Keratinocyte (primary cell): ENCODE measurements around the gene ASPSCR1. TPM values are rescaled to one million over a fixed set of nuclear protein-coding genes. Genes with fewer than 3 reads are reported as not detected.

Experiments
- DNase-seq: peaks from one replicate; pipeline ENCODE4 v3.0.0-alpha.2; 2011; ENCODE audit warnings: low read depth, missing footprints, low spot score
- FAIRE-seq: peaks from 2 replicates; lab custom pipeline; 2011; peaks lifted over from hg19 to GRCh38; lab: Jason Lieb, UNC
- H2AFZ ChIP-seq: 2 replicates; pipeline ENCODE4 v1.6.0; 2012; ENCODE audit warnings: low read length, control low read depth, inconsistent platforms; ENCODE audit not compliant: control insufficient read depth
- H3K27ac ChIP-seq: 2 replicates; pipeline ENCODE4 v1.5.1; 2011; ENCODE audit warnings: low read length; ENCODE audit not compliant: control insufficient read depth, insufficient read depth
- H3K27me3 ChIP-seq: 3 replicates; pipeline ENCODE4 v1.6.0; 2011; ENCODE audit warnings: low read length; ENCODE audit not compliant: control insufficient read depth, insufficient read depth; ENCODE audit errors: extremely low read depth
- H3K36me3 ChIP-seq, 2 experiments: 2 replicates in 1 of 2; 3 replicates in 1 of 2; pipeline ENCODE4 v1.5.1; 2011; ENCODE audit warnings: low read length in 2 of 2, mild to moderate bottlenecking in 1 of 2; ENCODE audit not compliant: control insufficient read depth in 2 of 2, insufficient read depth in 2 of 2; ENCODE audit errors: extremely low read depth in 1 of 2
- H3K4me1 ChIP-seq: 3 replicates; pipeline ENCODE4 v1.5.1; 2011; ENCODE audit warnings: low read length; ENCODE audit not compliant: control insufficient read depth, insufficient read depth; ENCODE audit errors: extremely low read depth
- H3K4me2 ChIP-seq: 3 replicates; pipeline ENCODE4 v1.6.0; 2011; ENCODE audit warnings: low read depth, low read length; ENCODE audit not compliant: control insufficient read depth, insufficient read depth; ENCODE audit errors: extremely low read depth
- H3K4me3 ChIP-seq, 3 experiments: fragments of 200-600 bp in 1 of 3; sonication (generic) in 1 of 3; 2 replicates in 2 of 3; 3 replicates in 1 of 3; pipeline ENCODE4 v1.5.1; 2011 to 2016; ENCODE audit warnings: low read length in 3 of 3, mild to moderate bottlenecking in 3 of 3, control low read depth in 2 of 3, inconsistent platforms in 1 of 3, low read depth in 1 of 3, mixed read lengths in 1 of 3, mixed run types in 1 of 3, moderate library complexity in 1 of 3; ENCODE audit not compliant: control insufficient read depth in 2 of 3, insufficient read depth in 2 of 3; ENCODE audit errors: extremely low read depth in 1 of 3
- H3K79me2 ChIP-seq: 2 replicates; pipeline ENCODE4 v1.6.0; 2012; ENCODE audit warnings: low read length; ENCODE audit not compliant: control insufficient read depth, insufficient read depth
- H3K9ac ChIP-seq: 3 replicates; pipeline ENCODE4 v1.6.0; 2011; ENCODE audit warnings: low read length; ENCODE audit not compliant: control insufficient read depth, insufficient read depth; ENCODE audit errors: extremely low read depth
- H3K9me1 ChIP-seq: 3 replicates; pipeline ENCODE4 v1.6.0; 2011; ENCODE audit warnings: low read length; ENCODE audit not compliant: control insufficient read depth, insufficient read depth; ENCODE audit errors: extremely low read depth
- H3K9me3 ChIP-seq: 2 replicates; pipeline ENCODE4 v1.5.1; 2012; ENCODE audit warnings: low read depth, low read length; ENCODE audit not compliant: control insufficient read depth
- H4K20me1 ChIP-seq: 3 replicates; pipeline ENCODE4 v1.6.0; 2011; ENCODE audit warnings: low read length; ENCODE audit not compliant: control insufficient read depth, insufficient read depth; ENCODE audit errors: extremely low read depth
- EZH2 ChIP-seq: IDR thresholded peaks from one replicate; pipeline ENCODE4 v1.6.1; 2012; ENCODE audit warnings: inconsistent platforms, mild to moderate bottlenecking, low read length, moderate library complexity
- dilution Hi-C: fragments of 300-500 bp; cut with MboI; formaldehyde crosslinking; loops from one replicate; pipeline ENCODE4 v1.7.0; 2020; ENCODE audit warnings: low sequenced_read_pairs; ENCODE audit not compliant: extremely low pct_ligation_motif_present
- polyA plus RNA-seq, 5 experiments: library from polyadenylated mRNA; depleted of rRNA in 3 of 5; stranded (reverse) in 3 of 5; stranded (forward) in 1 of 5; unstranded in 1 of 5; fragments of >200 nt; gene quantifications; 1 replicate in 1 of 5; 2 replicates in 3 of 5; 3 replicates in 1 of 5; pipeline versions ENCODE4 v1.2.1 to v1.2.3, GENCODE V29; 2011 to 2012; ENCODE audit warnings: missing spikeins in 2 of 5, low read depth in 1 of 5, low replicate concordance in 1 of 5
- TF ChIP-seq, protein P1 (sequence below), 3 experiments: IDR thresholded peaks in 1 of 3; conservative IDR thresholded peaks in 1 of 3; optimal IDR thresholded peaks in 1 of 3; 2 replicates in 2 of 3; 3 replicates in 1 of 3; pipeline versions ENCODE3 to v1.5.1; 2011; ENCODE audit warnings: low read length in 3 of 3, mild to moderate bottlenecking in 3 of 3, moderate library complexity in 2 of 3, control low read depth in 1 of 3, inconsistent platforms in 1 of 3; ENCODE audit not compliant: insufficient read depth in 2 of 3; ENCODE audit errors: extremely low read depth in 1 of 3

ASPSCR1 gene
- polyA plus RNA-seq, 1 donor (not counting 4 experiments of a cell fraction or from before 2014, with no cell fraction given) = 5.2 TPM

DNA sequence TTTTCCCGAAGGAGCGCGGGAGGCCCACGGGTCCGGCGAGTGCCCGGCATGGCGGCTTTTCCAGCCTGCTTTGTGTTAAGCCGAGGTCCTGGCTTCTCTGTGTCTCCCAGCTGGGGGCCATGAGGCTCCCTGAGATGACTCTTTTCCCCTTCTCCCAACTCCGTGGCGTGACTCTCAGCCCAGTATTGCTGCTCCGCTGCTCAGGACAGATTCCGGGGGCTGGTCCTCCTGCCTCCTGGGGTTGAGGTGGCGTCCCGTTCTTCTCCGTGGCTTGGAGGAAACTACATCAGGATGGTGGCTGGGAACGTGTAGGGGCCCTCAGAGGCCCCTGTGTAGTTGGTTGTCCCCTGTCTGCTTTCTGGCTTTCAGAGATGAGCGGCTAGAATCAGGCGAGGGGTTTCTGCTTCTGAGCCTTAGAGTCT lies 75.2 kb downstream of the ASPSCR1 start:
- no peak for FAIRE-seq
- TF ChIP-seq, protein P1, sequence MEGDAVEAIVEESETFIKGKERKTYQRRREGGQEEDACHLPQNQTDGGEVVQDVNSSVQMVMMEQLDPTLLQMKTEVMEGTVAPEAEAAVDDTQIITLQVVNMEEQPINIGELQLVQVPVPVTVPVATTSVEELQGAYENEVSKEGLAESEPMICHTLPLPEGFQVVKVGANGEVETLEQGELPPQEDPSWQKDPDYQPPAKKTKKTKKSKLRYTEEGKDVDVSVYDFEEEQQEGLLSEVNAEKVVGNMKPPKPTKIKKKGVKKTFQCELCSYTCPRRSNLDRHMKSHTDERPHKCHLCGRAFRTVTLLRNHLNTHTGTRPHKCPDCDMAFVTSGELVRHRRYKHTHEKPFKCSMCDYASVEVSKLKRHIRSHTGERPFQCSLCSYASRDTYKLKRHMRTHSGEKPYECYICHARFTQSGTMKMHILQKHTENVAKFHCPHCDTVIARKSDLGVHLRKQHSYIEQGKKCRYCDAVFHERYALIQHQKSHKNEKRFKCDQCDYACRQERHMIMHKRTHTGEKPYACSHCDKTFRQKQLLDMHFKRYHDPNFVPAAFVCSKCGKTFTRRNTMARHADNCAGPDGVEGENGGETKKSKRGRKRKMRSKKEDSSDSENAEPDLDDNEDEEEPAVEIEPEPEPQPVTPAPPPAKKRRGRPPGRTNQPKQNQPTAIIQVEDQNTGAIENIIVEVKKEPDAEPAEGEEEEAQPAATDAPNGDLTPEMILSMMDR (optimal IDR thresholded peaks at IDR 0.05 in 1 of 3, IDR thresholded peaks at IDR 0.05 in 1 of 3, conservative IDR thresholded peaks at IDR 0.05 in 1 of 3; ENCODE audit: extremely low read depth in 1 of 3, insufficient read depth in 2 of 3, low read length in 3 of 3) = no peak
- no peak for TF ChIP-seq EZH2
- dilution Hi-C loops = no loop called here
- Histone ChIP-seq H3K9me1 (no peaks in the 10 kb centered on the region), H3K4me3 (peak overlapping the region; percentile 84 to 95 (median 87)), H3K4me1 (peaks cover 11% of the 10 kb centered on the region), H4K20me1 (no peaks in the 10 kb centered on the region), H3K9ac (peak overlapping the region; percentile 80), H2AFZ (no peak overlapping the region), H3K27me3 (no peaks in the 10 kb centered on the region), H3K79me2 (peaks cover 25% of the 10 kb centered on the region), H3K27ac (peak overlapping the region; percentile 49), H3K4me2 (peak overlapping the region; percentile 91), H3K9me3 (no peaks in the 10 kb centered on the region), H3K36me3 (peaks cover 28 to 31% of the 10 kb centered on the region in 2 experiments)
- DNase-seq = no peak

DNA sequence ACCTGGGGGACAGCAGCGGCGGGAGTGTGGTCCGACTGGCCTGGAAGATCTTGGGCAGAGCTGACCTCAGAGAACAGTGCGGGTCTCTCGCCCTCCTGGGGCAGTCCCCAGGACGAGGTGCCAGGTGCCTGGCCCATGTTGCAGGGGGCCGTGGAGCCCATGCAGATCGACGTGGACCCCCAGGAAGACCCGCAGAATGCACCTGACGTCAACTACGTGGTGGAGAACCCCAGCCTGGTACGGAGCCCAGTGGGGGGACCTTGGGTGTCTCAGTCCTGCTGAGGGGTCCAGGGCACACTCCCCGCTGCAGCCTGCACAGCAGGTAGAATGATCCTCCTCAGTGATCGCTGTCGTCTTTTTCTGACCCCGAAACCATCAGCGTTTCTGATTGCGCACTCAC lies 75.7 kb downstream of the ASPSCR1 start:
- H3K79me2 ChIP-seq = peaks cover 25% of the 10 kb centered on the region
- no peaks in the 10 kb centered on the region for H4K20me1 ChIP-seq
- H3K27ac ChIP-seq = no peak overlapping the region
- H3K4me3 ChIP-seq = peak overlapping the region; percentile 84 to 95 (median 87)
- TF ChIP-seq EZH2 = no peak
- TF ChIP-seq, protein P1 (optimal IDR thresholded peaks at IDR 0.05 in 1 of 3, IDR thresholded peaks at IDR 0.05 in 1 of 3, conservative IDR thresholded peaks at IDR 0.05 in 1 of 3; ENCODE audit: extremely low read depth in 1 of 3, insufficient read depth in 2 of 3, low read length in 3 of 3) = no peak
- no peaks in the 10 kb centered on the region for H3K9me1 ChIP-seq
- peaks cover 28 to 32% of the 10 kb centered on the region in 2 experiments for H3K36me3 ChIP-seq
- no peaks in the 10 kb centered on the region for H3K27me3 ChIP-seq
- H2AFZ ChIP-seq = no peak overlapping the region
- dilution Hi-C loops = no loop called here
- H3K9ac ChIP-seq = peak overlapping the region; percentile 80
- DNase-seq (no peak), FAIRE-seq (no peak)
- H3K4me1 ChIP-seq = peaks cover 11% of the 10 kb centered on the region
- no peaks in the 10 kb centered on the region for H3K9me3 ChIP-seq
- peak overlapping the region; percentile 91 for H3K4me2 ChIP-seq
